ENCODE results near the gene FRK.

DNA sequence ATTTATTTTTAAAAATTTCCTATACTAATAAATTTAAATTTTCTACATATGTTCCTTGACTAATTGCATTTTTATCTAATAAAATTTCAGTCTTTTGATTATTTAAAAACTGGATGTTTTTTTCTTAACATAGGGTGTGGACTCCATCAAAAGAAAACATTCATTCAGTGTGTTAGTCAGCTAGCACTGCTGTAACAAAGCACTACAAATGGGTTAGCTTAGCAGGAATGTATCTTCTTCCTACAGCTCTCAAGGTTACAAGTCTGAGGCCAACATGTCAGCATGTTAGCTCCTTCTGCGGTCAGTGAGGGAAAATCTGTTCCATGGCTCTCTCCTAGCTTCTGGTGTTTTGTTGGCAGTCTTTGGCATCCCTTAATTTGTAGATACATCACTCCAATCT is 32.5 kb downstream of the FRK start:
- no peak for TF ChIP-seq POLR2A (IDR thresholded peaks at IDR 0.05)
- TF ChIP-seq, protein P1, sequence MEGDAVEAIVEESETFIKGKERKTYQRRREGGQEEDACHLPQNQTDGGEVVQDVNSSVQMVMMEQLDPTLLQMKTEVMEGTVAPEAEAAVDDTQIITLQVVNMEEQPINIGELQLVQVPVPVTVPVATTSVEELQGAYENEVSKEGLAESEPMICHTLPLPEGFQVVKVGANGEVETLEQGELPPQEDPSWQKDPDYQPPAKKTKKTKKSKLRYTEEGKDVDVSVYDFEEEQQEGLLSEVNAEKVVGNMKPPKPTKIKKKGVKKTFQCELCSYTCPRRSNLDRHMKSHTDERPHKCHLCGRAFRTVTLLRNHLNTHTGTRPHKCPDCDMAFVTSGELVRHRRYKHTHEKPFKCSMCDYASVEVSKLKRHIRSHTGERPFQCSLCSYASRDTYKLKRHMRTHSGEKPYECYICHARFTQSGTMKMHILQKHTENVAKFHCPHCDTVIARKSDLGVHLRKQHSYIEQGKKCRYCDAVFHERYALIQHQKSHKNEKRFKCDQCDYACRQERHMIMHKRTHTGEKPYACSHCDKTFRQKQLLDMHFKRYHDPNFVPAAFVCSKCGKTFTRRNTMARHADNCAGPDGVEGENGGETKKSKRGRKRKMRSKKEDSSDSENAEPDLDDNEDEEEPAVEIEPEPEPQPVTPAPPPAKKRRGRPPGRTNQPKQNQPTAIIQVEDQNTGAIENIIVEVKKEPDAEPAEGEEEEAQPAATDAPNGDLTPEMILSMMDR (IDR thresholded peaks at IDR 0.05), result no peak
- TF ChIP-seq POLR2AphosphoS5 (IDR thresholded peaks at IDR 0.05), result no peak
- TF ChIP-seq EP300 (IDR thresholded peaks at IDR 0.05; ENCODE audit: low read depth), result no peak
